Adrenal gland (tissue), 5 donors: ENCODE results near the gene ADGRE1.

Source experiments
- CTCF ChIP-seq, 6 experiments: fragments of 450-650 bp in 4 of 6; fragments of 200-600 bp in 2 of 6; sonication (generic) in 1 of 6; IDR thresholded peaks; 1 replicate in 5 of 6; 2 replicates in 1 of 6; pipeline versions ENCODE4 v1.5.1 to v1.8.0; 2016 to 2021; ENCODE audit warnings: antibody characterized with exemption in 6 of 6, mild to moderate bottlenecking in 2 of 6, moderate library complexity in 1 of 6
- POLR2A ChIP-seq, 2 donors: fragments of 450-650 bp; IDR thresholded peaks; one replicate each; pipeline ENCODE4 v1.6.1; 2017; ENCODE audit warnings: antibody characterized with exemption in 2 of 2, mild to moderate bottlenecking in 2 of 2, moderate library complexity in 1 of 2
- donor health status: DM: no; HTN: no; CAD: no.

DNA sequence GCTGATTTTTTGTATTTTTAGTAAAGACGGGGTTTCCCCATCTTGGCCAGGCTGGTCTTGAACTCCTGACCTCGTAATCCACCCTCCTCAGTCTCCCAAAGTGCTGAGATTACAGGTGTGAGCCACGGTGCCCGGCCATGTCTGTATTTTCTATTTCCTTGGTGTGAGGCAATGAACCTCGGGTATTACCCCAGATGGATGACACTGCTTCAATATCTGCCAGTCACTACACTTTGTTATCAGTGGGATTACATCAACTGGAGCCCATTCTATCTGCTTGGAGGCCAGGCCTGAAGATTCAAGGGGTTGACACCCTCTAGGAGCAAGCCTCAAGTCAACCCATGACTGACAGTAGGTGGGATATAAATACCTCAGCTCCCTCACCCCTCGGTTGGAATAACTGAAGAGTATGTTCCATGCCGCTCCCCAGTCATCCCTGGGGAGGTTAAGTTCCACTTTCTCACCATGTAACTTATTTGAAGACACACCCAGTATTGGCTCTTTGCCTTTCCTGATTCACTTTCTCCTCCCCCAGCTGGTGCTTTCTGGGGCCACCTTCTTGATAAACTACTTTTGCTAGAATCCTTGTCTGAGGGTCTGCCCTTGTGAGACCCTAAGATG is 992 bp upstream of the ADGRE1 start:
- TF ChIP-seq CTCF (IDR thresholded peaks at IDR 0.05) (no peak), POLR2A (IDR thresholded peaks at IDR 0.05) (no peak)
